Measurements from ENCODE around the gene SRL.
"Not testable (repeated sequence)": the region's sequence is repeated elsewhere in the genome, so short reads cannot be mapped to it uniquely, and the experiment has no call there.

The SRL gene

DNA sequence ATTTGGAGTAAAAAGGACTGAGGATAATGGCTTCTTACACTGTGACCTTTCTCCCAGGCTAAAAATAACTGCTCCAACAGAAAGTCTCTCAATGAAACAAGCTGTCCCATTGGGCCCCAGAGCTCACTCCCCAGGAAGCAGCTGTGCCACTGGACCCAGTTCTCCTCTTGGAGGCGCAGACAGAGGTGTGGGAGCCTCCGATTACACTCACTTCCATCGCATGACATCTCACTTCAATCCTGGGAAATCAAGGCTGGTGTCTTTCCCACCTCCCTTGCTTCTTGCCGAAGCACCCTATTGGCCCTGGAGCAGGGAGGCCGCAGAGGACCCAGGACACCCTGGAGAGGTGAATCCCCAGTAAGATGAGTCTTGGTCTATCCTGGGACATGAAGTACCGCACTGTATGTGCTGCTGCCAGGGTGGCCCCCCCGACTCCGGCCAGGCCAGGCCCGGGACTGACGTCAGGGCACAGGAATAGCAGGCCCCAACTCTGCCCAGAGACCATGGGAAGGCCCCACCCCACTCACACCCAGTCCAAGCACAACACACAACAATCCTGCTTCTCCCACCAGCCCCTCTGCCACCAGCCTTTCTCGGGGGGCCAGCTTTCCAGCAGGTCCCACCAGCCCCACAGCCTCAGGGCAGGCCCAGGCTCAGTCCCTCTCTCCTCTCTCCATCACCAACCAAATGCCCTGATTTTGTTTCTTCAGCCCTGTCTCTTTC is 29.5 kb downstream of the SRL start:
- no peak for DNase-seq (ENCODE audit: extremely low read depth, low read depth)
- no peak for TF ChIP-seq CTCF (IDR thresholded peaks at IDR 0.05; ENCODE audit: low read depth, low read length, missing control alignments)
- H3K4me3 ChIP-seq (replicated peaks; ENCODE audit: low read depth, low read length), result no peak overlapping the region

DNA sequence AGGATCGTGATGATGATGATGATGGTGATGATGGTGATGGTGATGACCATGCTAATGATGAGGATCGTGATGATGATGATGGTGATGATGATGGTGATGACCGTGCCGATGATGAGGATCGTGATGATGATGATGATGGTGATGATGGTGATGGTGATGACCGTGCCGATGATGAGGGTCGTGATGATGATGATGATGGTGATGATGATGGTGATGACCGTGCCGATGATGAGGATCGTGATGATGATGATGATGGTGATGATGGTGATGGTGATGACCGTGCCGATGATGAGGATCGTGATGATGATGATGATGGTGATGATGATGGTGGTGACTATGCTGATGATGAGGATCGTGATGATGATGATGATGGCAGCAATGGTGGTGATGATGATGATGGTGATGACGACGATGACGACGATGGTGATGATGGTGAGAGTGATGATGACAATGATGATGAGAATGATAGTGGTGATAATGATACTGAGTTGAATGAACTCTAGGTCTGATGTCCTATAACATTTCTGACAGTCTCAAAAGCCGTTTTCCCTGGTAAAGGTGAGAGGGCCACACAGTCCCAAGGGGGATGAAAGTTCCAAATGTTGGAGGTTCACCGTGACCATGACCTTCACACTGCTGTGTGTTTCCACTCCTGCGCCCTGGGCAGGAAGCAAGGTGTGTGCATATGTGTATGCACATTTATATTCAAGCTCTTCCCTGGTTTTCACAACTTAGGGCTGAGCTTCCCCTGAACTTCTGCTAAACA is 30.3 kb downstream of the SRL start:
- not testable (repeated sequence) for H3K4me3 ChIP-seq (replicated peaks; ENCODE audit: low read depth, low read length); DNase-seq (ENCODE audit: extremely low read depth, low read depth)

DNA sequence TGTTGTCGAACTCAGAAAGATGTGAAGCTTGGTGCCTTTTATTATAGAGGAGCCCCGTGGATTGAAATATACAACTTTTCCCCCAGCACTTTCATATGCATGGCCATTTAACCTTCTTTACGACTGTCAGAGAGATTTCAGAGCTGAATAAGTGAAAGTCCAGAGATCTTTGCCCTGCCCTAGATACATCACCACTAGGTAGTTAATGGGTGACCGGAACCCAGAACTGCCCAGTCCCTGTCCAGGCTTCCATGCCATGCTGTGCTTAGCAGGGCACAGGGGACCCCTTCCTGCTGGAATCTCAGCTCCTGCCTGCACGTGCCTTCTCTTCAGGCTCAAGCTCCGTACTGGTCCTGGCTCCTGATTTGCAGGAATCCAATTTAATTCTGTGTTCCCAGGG is 32.2 kb downstream of the SRL start:
- no peak overlapping the region for H3K4me3 ChIP-seq (replicated peaks; ENCODE audit: low read depth, low read length)
- no peak for DNase-seq (ENCODE audit: extremely low read depth, low read depth)
- TF ChIP-seq CTCF (IDR thresholded peaks at IDR 0.05; ENCODE audit: low read depth, low read length, missing control alignments), result no peak

- H3K4me3 ChIP-seq (replicated peaks; ENCODE audit: low read depth, low read length), result no peak overlapping the region
- no peak for DNase-seq (ENCODE audit: extremely low read depth, low read depth)
- no peak for TF ChIP-seq CTCF (IDR thresholded peaks at IDR 0.05; ENCODE audit: low read depth, low read length, missing control alignments)
These were observed 33.5 kb downstream of the SRL start for GRCh38 chr16:4208341-4208751.

DNA sequence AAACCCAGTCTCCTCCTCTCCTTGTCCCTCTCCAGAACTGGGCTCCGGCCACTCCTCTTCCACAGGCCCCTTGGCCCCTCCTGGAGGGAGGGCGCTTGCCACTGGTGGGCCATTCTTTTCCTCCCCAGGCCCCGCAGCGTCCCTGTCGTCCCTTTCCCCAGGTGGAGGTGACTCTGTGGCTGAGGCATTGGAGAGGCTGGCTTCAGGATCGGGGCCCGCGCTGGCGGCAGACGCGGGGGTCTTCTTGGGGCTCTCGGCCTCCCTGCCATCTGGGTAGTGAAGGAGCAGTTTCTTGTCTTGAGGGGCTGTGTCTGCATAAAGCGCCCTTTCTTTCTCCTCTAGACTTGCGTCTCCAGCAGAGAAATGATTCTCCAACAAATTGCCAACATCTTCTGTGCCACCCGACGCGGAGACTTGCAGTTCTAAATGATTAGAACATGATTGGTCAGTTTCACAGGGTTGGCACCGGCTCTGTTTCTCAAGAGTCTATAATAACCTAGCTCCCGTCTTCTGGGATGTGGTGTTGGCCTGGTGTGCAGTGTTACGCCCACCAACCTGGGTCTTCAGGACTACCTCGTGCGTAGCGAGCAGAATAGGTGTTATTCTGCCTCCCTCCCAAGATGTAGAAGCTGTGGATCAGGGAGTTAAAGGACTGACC is 34.1 kb downstream of the SRL start:
- no peak for DNase-seq (ENCODE audit: extremely low read depth, low read depth)
- no peak for TF ChIP-seq CTCF (IDR thresholded peaks at IDR 0.05; ENCODE audit: low read depth, low read length, missing control alignments)
- H3K4me3 ChIP-seq (replicated peaks; ENCODE audit: low read depth, low read length), result no peak overlapping the region

DNA sequence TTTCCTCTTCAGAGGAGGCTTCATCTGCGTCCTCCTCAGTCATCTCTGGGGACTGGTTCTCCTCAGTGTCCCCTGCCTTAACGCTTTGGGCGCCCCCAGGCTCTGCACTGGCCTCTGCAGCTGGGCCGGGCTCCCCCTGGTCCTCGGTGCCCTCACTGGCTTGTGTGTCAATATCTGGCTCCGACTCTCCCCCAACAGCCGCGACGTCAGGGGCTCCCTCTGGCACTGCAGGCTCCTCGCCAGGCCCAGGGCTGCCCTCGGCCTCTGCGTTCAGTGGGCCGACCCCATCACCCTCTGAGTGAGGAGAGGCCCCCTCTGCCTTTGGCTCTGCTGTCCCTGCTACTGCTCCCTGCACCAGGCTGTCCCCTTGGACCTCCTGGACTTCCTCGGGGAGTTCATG is 34.7 kb downstream of the SRL start:
- no peak for TF ChIP-seq CTCF (IDR thresholded peaks at IDR 0.05; ENCODE audit: low read depth, low read length, missing control alignments)

DNA sequence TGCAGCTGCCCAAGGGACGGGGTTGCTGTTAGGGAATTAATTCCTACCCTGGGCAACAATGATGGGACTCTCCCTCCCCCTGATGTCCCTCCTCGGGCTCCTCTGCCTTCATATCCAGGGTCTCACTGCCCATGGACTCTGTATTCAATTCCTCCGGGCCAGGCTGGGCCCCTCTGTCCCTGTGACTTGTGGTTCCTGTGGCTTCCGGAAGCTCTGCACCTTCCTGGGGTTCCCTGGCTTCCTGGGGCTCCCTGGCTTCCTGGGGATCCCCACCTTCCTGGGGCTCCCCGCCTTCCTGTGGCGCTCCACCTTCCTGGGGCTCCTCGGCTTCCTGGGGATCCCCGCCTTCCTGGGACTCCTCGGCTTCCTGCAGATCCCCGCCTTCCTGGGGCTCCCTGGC is 35.2 kb downstream of the SRL start:
- no peak for TF ChIP-seq CTCF (IDR thresholded peaks at IDR 0.05; ENCODE audit: low read depth, low read length, missing control alignments)
- no peak for DNase-seq (ENCODE audit: extremely low read depth, low read depth)
- no peak overlapping the region for H3K4me3 ChIP-seq (replicated peaks; ENCODE audit: low read depth, low read length)

More for the DNA sequence above, 34.7 kb downstream of the SRL start:
- DNase-seq (ENCODE audit: extremely low read depth, low read depth), result no peak
- no peak overlapping the region for H3K4me3 ChIP-seq (replicated peaks; ENCODE audit: low read depth, low read length)
